Colonic mucosa (tissue), 4 donors: ENCODE results near the gene BFSP1. TPM values are rescaled to one million over a fixed set of nuclear protein-coding genes. Genes with fewer than 3 reads are reported as not detected.

Experiments
- DNase-seq: peaks from one replicate; pipeline ENCODE4 v3.0.0-alpha.2; 2020
- H3K27ac ChIP-seq: fragments of 200-600 bp; one replicate; pipeline ENCODE4 v1.8.0; 2021
- H3K27me3 ChIP-seq: fragments of 200-600 bp; one replicate; pipeline ENCODE4 v1.8.0; 2021
- H3K36me3 ChIP-seq: fragments of 200-600 bp; one replicate; pipeline ENCODE4 v1.8.0; 2021
- H3K4me1 ChIP-seq: fragments of 200-600 bp; one replicate; pipeline ENCODE4 v1.8.0; 2021; ENCODE audit warnings: mild to moderate bottlenecking
- H3K4me3 ChIP-seq: fragments of 200-600 bp; one replicate; pipeline ENCODE4 v1.8.0; 2021
- H3K9ac ChIP-seq, 2 donors: one replicate each; pipeline ENCODE4 v1.7.0; 2013; ENCODE audit warnings: control low read depth in 2 of 2, low read depth in 2 of 2, low read length in 2 of 2
- H3K9me3 ChIP-seq: fragments of 200-600 bp; one replicate; pipeline ENCODE4 v1.8.0; 2021
- intact Hi-C: fragments of 100-400 bp; cut with DNase I; formaldehyde crosslinking; loops from one replicate; pipeline ENCODE4 v1.14.1; 2022
- total RNA-seq, 2 donors: library from RNA; stranded (reverse); fragmentation: NEBNext Ultra II Directional in 1 of 2; extraction: Animal tissue kit (Norgen Biotek cat#: 25700) in 1 of 2; gene quantifications; one replicate each; pipeline ENCODE4 v1.2.1, GENCODE V29; 2021
- TF ChIP-seq, protein P1 (sequence below): fragments of 200-600 bp; IDR thresholded peaks from one replicate; pipeline ENCODE4 v1.8.0; 2022; ENCODE audit warnings: antibody characterized with exemption, mild to moderate bottlenecking
- donor health status: healthy.
- donor health status: DM: no; HTN: no; CAD: no.
- donor health status: DM: no; HTN: no; CAD: no.

Gene BFSP1
- total RNA-seq, 2 donors from 2014 or later, result 0.50 to 0.59 TPM

DNA sequence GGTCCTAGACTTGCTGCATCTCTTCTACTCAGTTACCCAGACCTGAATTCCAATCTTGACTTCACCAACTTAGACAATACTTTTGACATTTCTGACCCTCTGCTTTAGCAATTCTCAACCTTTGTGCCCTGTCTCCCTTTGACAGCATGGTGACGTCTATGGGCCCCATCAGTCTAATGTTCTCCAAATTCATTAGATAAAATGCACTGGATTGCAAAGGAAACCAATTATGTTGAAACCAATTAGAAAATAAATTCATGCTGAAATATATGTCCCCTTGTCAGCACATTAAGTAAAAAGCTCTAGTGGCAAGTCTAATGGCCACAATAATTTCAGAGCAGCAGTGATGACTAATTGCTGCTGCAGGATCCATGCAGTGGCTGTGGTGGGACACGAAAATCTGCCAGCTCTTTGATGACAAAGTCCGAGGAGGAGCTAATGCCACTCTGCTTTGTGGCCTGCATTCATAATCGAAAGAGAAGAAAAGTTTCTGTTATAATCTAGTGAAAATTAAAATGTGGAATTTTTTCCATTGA lies 64.0 kb downstream of the BFSP1 start:
- Histone ChIP-seq H3K36me3 (no peaks in the 10 kb centered on the region), H3K4me1 (no peaks in the 10 kb centered on the region), H3K9ac (no peak overlapping the region), H3K27ac (no peak overlapping the region), H3K27me3 (no peaks in the 10 kb centered on the region), H3K4me3 (no peak overlapping the region), H3K9me3 (no peaks in the 10 kb centered on the region)
- no peak for DNase-seq
- intact Hi-C loops, result no loop called here
- TF ChIP-seq, protein P1, sequence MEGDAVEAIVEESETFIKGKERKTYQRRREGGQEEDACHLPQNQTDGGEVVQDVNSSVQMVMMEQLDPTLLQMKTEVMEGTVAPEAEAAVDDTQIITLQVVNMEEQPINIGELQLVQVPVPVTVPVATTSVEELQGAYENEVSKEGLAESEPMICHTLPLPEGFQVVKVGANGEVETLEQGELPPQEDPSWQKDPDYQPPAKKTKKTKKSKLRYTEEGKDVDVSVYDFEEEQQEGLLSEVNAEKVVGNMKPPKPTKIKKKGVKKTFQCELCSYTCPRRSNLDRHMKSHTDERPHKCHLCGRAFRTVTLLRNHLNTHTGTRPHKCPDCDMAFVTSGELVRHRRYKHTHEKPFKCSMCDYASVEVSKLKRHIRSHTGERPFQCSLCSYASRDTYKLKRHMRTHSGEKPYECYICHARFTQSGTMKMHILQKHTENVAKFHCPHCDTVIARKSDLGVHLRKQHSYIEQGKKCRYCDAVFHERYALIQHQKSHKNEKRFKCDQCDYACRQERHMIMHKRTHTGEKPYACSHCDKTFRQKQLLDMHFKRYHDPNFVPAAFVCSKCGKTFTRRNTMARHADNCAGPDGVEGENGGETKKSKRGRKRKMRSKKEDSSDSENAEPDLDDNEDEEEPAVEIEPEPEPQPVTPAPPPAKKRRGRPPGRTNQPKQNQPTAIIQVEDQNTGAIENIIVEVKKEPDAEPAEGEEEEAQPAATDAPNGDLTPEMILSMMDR, result no peak

DNA sequence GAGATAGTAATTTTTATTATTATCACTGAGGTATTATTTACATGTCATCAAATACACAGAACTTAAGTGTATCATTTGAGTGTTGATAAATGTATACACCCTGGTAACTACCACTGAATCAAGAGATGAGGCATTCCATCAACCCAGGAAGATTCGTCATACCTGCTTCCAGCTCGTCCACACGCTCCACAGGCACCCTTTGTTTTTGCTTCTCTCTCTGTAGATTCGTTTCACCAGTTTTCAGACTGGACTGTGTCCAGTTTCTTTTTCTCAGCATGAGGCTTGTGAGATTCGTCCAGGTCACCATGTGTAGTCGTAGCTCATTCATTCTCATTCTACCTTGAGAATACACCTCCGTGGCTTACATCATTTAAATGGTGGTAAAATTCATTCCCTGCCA lies 64.5 kb downstream of the BFSP1 start:
- Histone ChIP-seq H3K9me3 (no peaks in the 10 kb centered on the region), H3K27me3 (no peaks in the 10 kb centered on the region), H3K4me3 (no peak overlapping the region), H3K4me1 (no peaks in the 10 kb centered on the region), H3K36me3 (no peaks in the 10 kb centered on the region), H3K9ac (no peak overlapping the region), H3K27ac (no peak overlapping the region)
- intact Hi-C loops, result no loop called here
- DNase-seq, result no peak
- TF ChIP-seq, protein P1, result no peak

- H3K4me3 ChIP-seq, result no peak overlapping the region
- no peak overlapping the region for H3K27ac ChIP-seq
- no peaks in the 10 kb centered on the region for H3K36me3 ChIP-seq
- TF ChIP-seq, protein P1, result no peak
- DNase-seq, result no peak
- no peaks in the 10 kb centered on the region for H3K27me3 ChIP-seq
- intact Hi-C loops, result no loop called here
- no peaks in the 10 kb centered on the region for H3K9me3 ChIP-seq
- H3K4me1 ChIP-seq, result no peaks in the 10 kb centered on the region
- H3K9ac ChIP-seq, result no peak overlapping the region
Measured at GRCh38 chr20:17465236-17465635, 65.9 kb downstream of the BFSP1 start.

DNA sequence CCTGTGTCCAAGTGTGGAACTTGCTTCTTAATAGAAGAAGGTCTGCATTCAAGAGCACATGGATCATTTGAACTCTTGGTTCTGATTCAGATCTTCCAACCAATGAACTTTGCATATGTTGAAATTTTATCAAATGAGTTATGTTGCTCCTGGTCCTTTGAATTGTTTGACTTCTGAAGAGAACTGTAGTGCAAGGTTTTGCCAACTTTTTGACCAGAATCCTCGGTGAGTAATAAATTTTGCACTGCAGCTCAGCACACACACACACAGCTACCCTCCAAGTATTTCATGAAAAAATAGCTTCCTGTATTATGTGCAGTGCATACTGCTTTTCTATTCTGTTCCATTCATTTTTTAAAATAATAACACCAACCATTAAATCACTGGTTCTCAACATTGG lies 67.5 kb downstream of the BFSP1 start:
- TF ChIP-seq, protein P1, result no peak
- no peak for DNase-seq

GRCh38 chr20:17461941-17462340 lies 69.2 kb downstream of the BFSP1 start:
- no peak for DNase-seq
- no peak overlapping the region for H3K27ac ChIP-seq
- intact Hi-C loops, result no loop called here
- H3K4me1 ChIP-seq, result no peaks in the 10 kb centered on the region
- H3K9me3 ChIP-seq, result no peaks in the 10 kb centered on the region
- H3K9ac ChIP-seq, result no peak overlapping the region
- H3K27me3 ChIP-seq, result no peaks in the 10 kb centered on the region
- H3K4me3 ChIP-seq, result no peak overlapping the region
- no peaks in the 10 kb centered on the region for H3K36me3 ChIP-seq
- TF ChIP-seq, protein P1, result no peak

More for the DNA sequence above, 67.5 kb downstream of the BFSP1 start:
- H3K36me3 ChIP-seq, result no peaks in the 10 kb centered on the region
- H3K4me3 ChIP-seq, result no peak overlapping the region
- no peak overlapping the region for H3K9ac ChIP-seq
- no peak overlapping the region for H3K27ac ChIP-seq
- H3K9me3 ChIP-seq, result no peaks in the 10 kb centered on the region
- intact Hi-C loops, result no loop called here
- no peaks in the 10 kb centered on the region for H3K27me3 ChIP-seq
- H3K4me1 ChIP-seq, result no peaks in the 10 kb centered on the region
